Smooth muscle cell (in vitro differentiated cells): ENCODE data around the gene RBM27. TPM values are rescaled to one million over a fixed set of nuclear protein-coding genes. Genes with fewer than 3 reads are reported as not detected.

Experiments used
- DNase-seq: peaks from one replicate; lab custom pipeline; 2025; ENCODE audit not compliant: unreplicated experiment; lab: John Stamatoyannopoulos, UW
- H2AFZ ChIP-seq: fragments of 200-600 bp; sonication (generic); 2 replicates; pipeline ENCODE4 v1.6.0; 2016; ENCODE audit warnings: antibody characterized with exemption, low read depth, mild to moderate bottlenecking
- H3F3A ChIP-seq: fragments of 200-600 bp; sonication (generic); 2 replicates; pipeline ENCODE4 v1.6.0; 2017; ENCODE audit warnings: antibody characterized with exemption, low read depth
- H3K27ac ChIP-seq: fragments of 200-600 bp; sonication (generic); 2 replicates; pipeline ENCODE4 v1.5.1; 2016; ENCODE audit warnings: low read depth, mild to moderate bottlenecking
- H3K27me3 ChIP-seq: fragments of 200-600 bp; sonication (generic); 2 replicates; pipeline ENCODE4 v1.6.1; 2016; ENCODE audit warnings: low read depth, mild to moderate bottlenecking
- H3K36me3 ChIP-seq: fragments of 200-600 bp; sonication (generic); 2 replicates; pipeline ENCODE4 v1.5.1; 2016; ENCODE audit warnings: low read depth
- H3K4me1 ChIP-seq: fragments of 200-600 bp; sonication (generic); 2 replicates; pipeline ENCODE4 v1.5.1; 2016; ENCODE audit warnings: low read depth
- H3K4me2 ChIP-seq: fragments of 200-600 bp; sonication (generic); 2 replicates; pipeline ENCODE4 v1.6.0; 2016; ENCODE audit warnings: mild to moderate bottlenecking
- H3K4me3 ChIP-seq: fragments of 200-600 bp; sonication (generic); 2 replicates; pipeline ENCODE4 v1.5.1; 2016; ENCODE audit warnings: mild to moderate bottlenecking
- H3K79me2 ChIP-seq: fragments of 200-600 bp; sonication (generic); 2 replicates; pipeline ENCODE4 v1.6.0; 2016; ENCODE audit warnings: low read depth, mild to moderate bottlenecking
- H3K9ac ChIP-seq: fragments of 200-600 bp; sonication (generic); 2 replicates; pipeline ENCODE4 v1.6.0; 2016; ENCODE audit warnings: low read depth
- H3K9me3 ChIP-seq: fragments of 200-600 bp; sonication (generic); replicated peaks from 2 replicates; pipeline ENCODE4 v1.5.1; 2016; ENCODE audit warnings: low read depth
- H4K20me1 ChIP-seq: fragments of 200-600 bp; sonication (generic); 2 replicates; pipeline ENCODE4 v1.6.0; 2016; ENCODE audit warnings: low read depth
- WGBS: methylation state at CpG from one replicate; pipeline ENCODE4 v1.1.7; 2016; ENCODE audit warnings: low lambda C conversion rate; 5-methylcytosine and 5-hydroxymethylcytosine counted together
- polyA plus RNA-seq: library from polyadenylated mRNA; unstranded; fragments of >200 nt; fragmentation: Nextera tagmentation; extraction: Ambion mirVana; gene quantifications from 2 replicates; pipeline ENCODE4 v1.2.1, GENCODE V29; 2016
- small RNA-seq: library from RNA; depleted of rRNA; stranded (forward); fragments of <200 nt; gene quantifications from one replicate; pipeline ENCODE3, GENCODE V24; 2014
- total RNA-seq: library from RNA; depleted of rRNA; stranded (reverse); fragments of >200 nt; gene quantifications from 2 replicates; pipeline ENCODE4 v1.2.3, GENCODE V29; 2014
- TF ChIP-seq, protein P1 (sequence below): fragments of 200-600 bp; sonication (generic); IDR thresholded peaks from 2 replicates; pipeline ENCODE4 v1.5.1; 2017; ENCODE audit warnings: borderline replicate concordance, mild to moderate bottlenecking, antibody characterized with exemption; ENCODE audit not compliant: insufficient read depth, poor library complexity, severe bottlenecking

The RBM27 gene
- total and polyA plus RNA-seq, 2 experiments from 2014 or later: 2.5 to 25.6 TPM

DNA sequence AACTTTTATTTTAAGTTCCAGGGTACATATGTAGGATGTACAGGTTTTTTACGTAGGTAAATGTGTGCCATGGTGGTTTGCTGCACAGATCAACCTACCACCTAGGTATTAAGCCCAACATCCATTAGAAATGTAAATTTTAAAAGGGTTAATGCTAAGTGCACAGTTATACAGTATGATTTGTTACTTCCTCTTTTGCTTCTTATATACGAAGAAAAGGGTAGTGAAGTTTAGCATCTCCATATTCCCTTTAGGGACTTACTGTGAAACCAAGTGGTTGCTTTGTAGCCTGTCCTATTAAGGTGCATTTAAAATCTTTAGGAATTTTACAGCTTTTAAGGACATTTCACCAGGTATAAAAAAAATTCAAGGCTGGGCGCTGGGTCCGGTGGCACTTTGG, 46.4 kb downstream of the RBM27 start:
- WGBS: over 99% methylated on average over 4 of the region's 4 CpGs
- H3K36me3 ChIP-seq: peaks cover 8% of the 10 kb centered on the region
- no peak overlapping the region for H3K4me3 ChIP-seq
- TF ChIP-seq, protein P1, sequence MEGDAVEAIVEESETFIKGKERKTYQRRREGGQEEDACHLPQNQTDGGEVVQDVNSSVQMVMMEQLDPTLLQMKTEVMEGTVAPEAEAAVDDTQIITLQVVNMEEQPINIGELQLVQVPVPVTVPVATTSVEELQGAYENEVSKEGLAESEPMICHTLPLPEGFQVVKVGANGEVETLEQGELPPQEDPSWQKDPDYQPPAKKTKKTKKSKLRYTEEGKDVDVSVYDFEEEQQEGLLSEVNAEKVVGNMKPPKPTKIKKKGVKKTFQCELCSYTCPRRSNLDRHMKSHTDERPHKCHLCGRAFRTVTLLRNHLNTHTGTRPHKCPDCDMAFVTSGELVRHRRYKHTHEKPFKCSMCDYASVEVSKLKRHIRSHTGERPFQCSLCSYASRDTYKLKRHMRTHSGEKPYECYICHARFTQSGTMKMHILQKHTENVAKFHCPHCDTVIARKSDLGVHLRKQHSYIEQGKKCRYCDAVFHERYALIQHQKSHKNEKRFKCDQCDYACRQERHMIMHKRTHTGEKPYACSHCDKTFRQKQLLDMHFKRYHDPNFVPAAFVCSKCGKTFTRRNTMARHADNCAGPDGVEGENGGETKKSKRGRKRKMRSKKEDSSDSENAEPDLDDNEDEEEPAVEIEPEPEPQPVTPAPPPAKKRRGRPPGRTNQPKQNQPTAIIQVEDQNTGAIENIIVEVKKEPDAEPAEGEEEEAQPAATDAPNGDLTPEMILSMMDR: no peak
- no peak overlapping the region for H2AFZ ChIP-seq
- peaks cover 20% of the 10 kb centered on the region for H4K20me1 ChIP-seq
- no peaks in the 10 kb centered on the region for H3K4me1 ChIP-seq
- no peak overlapping the region for H3K9ac ChIP-seq
- no peak overlapping the region for H3K27ac ChIP-seq
- H3K9me3 ChIP-seq: no peaks in the 10 kb centered on the region
- no peak for DNase-seq
- no peak overlapping the region for H3K4me2 ChIP-seq
- no peaks in the 10 kb centered on the region for H3K27me3 ChIP-seq
- H3K79me2 ChIP-seq: peaks cover 10% of the 10 kb centered on the region
- H3F3A ChIP-seq: no peaks in the 10 kb centered on the region

Small RNAs within 50 kb of the gene (small RNA-seq; reads per million reads assigned to genes)
- 0.13 reads per million for gene RNU7-180P

Other genes starting within 250 kb of the RBM27 start
- gene PLAC8L1, start 98.0 kb upstream of the RBM27 start, total RNA-seq: not detected in 2 replicates
- 0.35 TPM in 1 of 2 replicates, not detected in the other for gene PLAC8L1, start 98.0 kb upstream of the RBM27 start, polyA plus RNA-seq
- 57.5 and 68.9 TPM in 2 replicates for gene LARS1, start 21.0 kb upstream of the RBM27 start, total RNA-seq
- gene LARS1, start 21.0 kb upstream of the RBM27 start, polyA plus RNA-seq: 49.8 and 77.0 TPM in 2 replicates
- gene POU4F3, start 135.2 kb downstream of the RBM27 start, total RNA-seq: 0.04 TPM in 1 of 2 replicates, not detected in the other
- 0.28 TPM in 1 of 2 replicates, not detected in the other for gene POU4F3, start 135.2 kb downstream of the RBM27 start, polyA plus RNA-seq
- gene TCERG1, start 243.7 kb downstream of the RBM27 start, total RNA-seq: 72.0 and 87.5 TPM in 2 replicates
- gene TCERG1, start 243.7 kb downstream of the RBM27 start, polyA plus RNA-seq: 48.8 and 64.1 TPM in 2 replicates